Activated CD4-positive, alpha-beta T cell treated with anti-CD3 and anti-CD28 coated beads for 48 hours (primary cell): ENCODE measurements around the gene KRTAP10-12.
A peak's percentile ranks its signal among the peaks of the same experiment; 100 is the strongest.
"Not testable (repeated sequence)": the region's sequence is repeated elsewhere in the genome, so short reads cannot be mapped to it uniquely, and the experiment has no call there.

Experiments
- DNase-seq: peaks from one replicate; pipeline ENCODE4 v3.0.0-alpha.2; 2020

Gene KRTAP10-12, protein sequence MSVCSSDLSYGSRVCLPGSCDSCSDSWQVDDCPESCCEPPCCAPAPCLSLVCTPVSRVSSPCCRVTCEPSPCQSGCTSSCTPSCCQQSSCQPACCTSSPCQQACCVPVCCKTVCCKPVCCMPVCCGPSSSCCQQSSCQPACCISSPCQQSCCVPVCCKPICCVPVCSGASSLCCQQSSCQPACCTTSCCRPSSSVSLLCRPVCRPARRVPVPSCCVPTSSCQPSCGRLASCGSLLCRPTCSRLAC

DNA sequence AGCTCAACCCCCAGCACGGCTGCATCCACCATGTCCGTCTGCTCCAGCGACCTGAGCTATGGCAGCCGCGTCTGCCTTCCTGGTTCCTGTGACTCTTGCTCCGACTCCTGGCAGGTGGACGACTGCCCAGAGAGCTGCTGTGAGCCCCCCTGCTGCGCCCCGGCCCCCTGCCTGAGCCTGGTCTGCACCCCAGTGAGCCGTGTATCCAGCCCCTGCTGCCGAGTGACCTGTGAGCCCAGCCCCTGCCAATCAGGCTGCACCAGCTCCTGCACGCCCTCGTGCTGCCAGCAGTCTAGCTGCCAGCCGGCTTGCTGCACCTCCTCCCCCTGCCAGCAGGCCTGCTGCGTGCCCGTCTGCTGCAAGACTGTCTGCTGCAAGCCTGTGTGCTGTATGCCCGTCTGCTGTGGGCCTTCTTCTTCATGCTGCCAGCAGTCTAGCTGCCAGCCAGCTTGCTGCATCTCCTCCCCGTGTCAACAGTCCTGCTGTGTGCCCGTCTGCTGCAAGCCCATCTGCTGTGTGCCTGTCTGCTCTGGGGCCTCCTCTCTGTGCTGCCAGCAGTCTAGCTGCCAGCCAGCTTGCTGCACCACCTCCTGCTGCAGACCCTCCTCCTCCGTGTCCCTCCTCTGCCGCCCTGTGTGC lies at the start of gene KRTAP10-12:
KRTAP10-12 (plus strand) TSS at position 1 of the 639 bp plus-strand sequence; CDS start at position 31, 30 bp downstream.
- not testable (repeated sequence) for DNase-seq

DNA sequence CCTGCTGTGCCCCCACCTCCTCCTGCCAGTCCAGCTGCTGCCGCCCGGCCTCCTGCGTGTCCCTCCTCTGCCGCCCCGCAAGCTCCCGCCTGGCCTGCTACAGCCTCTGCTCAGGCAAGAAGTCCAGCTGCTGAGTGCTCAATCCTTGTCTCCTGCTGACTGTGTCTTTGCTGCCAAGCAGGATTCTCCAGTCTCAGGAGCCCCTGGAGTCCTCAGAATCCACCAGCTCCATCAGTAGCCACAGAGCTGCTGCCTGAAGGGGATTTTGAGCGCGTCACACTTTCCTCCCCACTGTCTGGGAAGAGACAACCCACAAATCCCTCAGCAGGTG lies 49.8 kb upstream of the KRTAP10-12 start:
- DNase-seq = no peak

DNA sequence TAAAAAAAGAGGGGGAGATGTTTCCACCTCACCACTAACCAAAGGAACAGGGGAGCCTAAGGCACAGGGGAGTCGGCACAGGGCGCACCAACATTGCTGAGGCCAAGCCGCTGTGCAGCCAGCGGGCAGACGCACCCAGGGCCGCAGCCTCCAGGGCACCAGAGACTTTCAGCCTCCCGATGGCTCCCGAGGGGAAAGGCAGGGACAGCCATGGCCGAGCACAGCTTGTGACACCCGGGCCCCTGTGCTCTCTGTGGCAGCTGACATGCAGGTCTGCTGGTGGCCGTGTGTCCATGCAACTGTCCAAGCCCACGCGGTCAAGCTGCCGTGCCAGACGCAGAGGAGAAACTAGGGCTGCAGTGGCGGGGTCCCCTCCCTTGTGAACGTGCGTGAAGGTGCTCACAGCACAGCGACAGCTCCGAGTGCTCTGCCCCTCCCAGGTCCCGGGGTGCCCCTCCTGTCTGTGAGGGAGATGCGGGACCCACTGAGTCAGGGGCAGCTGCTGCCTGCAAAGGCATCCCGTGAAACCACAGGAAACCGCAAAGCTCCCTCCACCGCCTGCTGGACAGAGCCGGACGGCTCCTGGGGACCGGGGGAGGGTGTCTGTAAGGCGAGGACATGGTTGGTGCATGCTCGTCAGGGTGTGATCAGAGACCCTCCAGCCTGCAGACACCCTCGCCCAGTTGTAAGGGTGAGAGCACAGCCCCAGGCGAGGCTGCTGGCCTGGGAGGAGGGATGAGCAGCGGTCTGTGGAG lies 48.2 kb upstream of the KRTAP10-12 start:
- DNase-seq = no peak

DNA sequence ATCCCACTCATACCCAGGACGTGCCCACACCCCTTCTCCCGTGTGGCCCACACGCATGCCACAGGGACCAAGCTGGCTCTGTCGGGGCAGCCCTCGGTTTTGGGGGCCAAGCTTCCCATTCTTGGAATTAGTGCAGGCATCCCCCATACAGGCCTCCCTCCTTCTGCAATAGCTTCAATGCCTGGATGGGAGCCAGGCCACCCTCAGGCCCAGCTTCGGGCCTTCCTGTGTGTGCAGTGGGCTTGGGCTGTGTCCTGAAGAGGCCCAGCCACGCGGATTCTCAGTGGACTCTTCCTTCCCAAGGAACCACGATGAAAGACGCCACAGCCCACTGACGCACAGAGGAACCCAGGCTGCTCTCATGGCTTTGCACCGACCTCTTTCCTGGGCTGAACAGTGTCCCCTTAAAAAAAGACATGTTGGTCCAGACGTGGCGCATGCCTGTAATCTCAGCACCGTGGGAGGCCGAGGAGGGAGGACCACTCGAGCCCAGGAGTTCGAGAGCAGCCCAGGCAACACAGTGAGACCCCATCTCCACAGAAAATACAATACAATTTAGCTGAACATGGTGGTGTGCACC lies 47.4 kb upstream of the KRTAP10-12 start:
- no peak for DNase-seq

DNA sequence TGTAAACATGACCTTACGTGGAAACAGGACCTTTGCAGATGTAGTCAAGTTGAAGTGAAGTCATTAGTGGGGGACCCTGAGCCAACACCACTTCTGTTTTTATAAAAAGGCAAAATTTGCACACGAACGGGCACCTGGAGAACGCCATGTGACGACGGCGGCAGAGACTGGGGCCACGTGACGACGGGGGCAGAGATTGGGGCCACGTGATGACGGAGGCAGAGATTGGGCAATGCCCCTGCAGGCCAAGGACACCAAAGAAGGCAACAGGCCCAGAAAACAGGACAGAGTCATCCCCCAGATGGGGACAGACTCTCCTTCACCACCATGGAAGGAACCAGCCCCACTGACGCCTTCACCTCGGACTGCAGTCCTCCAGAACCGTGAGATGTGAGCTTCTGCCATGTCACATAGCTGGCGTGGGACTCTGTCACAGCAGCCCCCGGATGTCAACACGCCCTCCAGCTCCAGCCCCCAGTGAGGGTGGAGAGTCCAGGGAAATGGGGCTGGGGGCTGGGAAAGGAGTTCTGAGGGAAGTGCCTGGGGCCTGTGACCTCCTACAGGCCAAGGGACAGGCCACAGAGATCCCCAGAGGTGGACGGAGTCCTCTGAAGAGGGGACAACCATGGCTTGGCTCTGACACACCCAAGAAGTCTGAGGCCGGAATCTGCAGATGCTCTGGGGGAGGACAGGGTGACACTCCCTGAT lies 46.6 kb upstream of the KRTAP10-12 start:
- DNase-seq = no peak

DNA sequence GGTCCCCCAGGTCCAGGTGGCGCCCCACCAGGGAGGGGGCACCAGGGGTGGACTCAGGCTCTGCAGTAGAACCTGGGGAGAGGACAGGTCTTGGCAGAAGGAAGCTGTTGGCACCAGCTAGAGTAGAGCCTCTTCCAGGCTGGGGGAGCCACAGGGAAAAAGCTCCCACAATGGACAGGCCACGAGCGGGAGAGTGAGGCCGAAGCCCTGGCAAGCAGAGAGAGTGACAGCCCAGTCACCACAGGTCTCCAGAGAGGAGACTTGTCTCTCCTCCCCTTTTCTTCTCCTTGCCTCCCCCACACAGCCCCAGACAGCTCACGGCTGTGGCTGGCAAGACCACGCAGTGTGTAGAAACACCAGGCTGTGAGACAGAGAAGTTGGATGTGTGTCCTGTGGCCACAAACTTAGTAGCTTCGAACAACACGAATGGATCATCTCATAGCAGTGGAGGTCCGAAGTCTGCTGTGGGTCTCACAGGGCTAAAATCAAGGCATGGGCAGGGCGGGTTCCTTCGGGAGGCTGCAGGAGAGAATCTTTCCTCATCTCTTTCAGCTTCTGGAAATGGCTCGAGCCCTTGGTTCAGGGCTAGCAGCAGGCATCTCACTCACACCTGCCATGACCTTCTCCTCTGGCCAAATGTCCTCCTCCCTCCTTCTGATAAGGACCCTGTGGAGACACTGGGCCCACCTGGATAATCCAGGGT lies 45.8 kb upstream of the KRTAP10-12 start:
- DNase-seq = no peak

DNA sequence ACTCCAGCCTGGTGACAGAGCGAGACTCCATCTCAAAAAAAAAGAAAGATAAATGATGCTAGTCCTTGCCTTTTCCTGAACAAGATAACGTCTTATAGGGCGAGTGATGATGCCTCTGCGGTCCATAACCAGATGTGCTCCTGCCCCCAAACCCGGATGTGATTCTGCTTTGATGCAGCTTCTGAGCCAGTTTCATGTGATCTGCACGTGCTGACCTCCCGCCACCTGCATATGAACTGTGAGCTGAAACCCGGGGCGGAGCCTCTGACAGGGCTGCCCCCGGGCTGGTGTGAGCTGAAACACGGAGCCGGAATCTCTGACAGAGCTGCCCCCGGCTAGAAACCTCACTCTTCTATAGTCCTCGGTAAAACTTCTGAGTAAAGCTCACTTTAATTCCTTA lies 43.8 kb upstream of the KRTAP10-12 start:
- DNase-seq = no peak

DNA sequence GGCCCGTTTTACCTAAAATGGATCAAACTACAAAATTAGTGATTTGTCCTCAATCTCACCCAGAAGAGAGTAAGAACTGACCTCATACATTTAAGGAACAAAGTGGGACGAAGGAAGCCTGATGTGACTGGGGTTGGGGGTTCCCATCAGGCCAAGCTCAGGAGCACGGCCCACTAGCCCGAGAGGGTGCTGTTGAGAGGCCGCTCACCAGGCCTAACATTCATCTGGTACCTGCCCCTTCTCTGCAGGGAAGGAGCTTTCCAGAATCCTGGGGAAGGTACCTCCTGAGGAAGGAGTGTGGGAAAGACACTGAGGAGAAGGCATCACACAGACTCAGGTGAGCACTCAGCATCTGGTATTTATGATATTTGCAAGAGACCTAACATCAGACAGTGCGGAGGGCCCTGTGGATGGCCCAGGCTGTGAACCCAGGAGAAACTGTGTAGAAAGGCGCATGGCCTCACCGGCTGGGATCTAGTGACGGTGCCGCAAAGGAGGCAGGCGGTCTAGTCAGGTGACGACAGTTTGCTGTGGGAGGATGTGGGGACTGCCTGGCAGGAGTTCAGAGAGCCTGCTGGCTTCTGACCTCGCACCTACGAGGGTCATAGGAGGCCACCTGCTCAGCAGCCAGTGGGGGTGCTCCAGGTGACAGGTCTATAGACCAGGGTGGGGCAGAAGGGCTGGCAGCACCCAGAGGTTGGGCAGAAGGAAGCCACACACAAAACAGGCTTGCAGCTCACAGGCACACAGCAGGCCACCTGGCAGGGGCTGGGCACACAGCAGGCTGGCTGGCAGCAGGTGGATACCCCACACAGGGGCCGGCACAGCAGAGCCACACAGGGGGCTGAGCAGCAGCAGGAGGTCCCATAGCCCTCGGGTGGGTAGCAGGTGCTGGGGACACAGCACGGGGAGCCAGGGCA lies 43.1 kb upstream of the KRTAP10-12 start:
- DNase-seq = peak; percentile 16

DNA sequence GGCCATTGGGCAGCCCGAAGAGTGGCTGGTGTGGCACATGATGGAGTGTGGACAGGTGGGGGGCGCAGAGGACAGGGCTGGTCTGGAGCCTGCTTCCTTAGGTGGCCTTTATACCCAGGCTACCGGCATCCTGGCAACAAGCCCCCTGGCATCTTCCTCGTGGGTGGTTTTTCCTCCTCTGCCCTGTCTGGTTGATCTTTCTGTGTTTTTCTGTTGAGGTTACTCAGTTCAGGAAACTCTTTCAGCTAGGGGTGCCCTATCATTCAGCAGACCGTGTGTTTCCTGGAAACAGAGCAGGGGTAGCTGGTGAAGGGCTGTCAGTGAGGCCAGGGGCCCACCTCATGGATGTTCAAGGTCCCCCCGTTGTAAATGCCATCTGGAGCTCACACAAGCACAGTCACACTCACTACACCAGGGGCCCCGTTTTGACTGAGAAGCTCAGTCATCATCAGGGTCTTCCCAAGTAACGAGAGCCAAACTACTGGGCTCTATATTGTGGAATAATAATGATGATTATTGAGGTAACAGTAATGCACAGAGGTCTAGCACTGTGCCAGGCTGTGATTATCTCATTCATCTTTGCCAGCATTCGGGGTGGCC lies 42.3 kb upstream of the KRTAP10-12 start, which contains the start of gene KRTAP12-4:
KRTAP12-4 (minus strand) TSS at position 84 of the 600 bp plus-strand sequence; CDS start at position 39, 45 bp downstream.
- no peak for DNase-seq

DNA sequence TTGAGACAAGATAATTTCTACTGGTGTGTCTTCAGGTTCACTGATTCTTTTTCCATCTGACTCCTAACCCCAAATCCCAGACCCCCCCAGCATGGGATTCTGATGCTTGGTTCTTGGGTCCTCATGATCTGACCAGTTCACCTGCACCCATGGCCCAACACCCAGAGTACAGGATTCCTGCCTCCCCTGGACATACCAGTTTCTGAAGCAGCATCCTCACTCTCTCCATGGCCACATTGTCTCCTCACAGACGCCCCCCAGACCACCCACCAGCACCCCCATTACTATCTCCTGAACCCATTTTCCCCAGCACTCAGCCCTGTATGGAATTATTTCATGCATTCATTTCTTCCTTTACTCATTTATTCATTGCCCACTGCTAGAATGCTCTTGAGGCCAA lies 40.1 kb upstream of the KRTAP10-12 start:
- no peak for DNase-seq

DNA sequence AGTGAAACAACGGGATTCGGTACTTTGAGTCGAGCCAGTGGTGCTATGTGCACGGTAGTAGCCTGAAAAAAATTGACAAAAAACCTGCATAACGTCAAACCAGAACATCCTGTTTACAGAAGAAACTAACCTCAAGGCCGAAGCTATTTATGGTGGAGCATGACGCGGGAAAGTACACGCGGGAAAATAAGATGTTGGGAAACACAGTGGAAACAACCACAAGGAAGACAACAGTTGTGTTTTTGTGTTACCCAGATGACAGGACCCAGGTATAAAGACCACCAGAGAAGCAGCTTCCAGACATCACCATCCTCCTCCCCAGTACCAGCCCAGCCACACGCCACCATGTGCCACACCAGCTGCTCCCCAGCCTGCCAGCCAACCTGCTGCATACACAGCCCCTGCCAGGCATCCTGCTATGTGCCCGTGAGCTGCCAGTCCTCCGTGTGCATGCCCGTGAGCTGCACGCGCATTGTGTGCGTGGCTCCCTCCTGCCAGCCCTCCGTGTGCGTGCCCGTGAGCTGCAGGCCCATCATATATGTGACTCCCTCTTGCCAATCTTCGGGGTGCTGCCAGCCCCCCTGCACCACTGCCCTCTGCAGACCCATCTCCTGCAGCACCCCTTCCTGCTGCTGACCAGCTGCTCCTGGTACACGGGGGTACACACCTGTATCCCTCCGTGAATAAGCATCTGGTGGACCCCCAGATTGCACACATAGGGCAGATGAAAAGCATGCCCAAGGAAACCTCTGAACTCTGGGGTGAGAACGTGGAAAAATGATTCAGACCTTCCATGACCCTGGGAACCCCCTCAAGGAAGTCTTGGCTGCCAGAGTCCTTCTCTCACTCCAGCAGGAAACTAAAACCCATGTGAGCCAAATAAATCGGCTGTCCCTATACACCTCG lies 39.1 kb upstream of the KRTAP10-12 start, which contains the start of gene KRTAP12-3:
KRTAP12-3 (plus strand) TSS at position 298 of the 906 bp plus-strand sequence; CDS start at position 346, 48 bp downstream.
- DNase-seq = peak; percentile 17

DNA sequence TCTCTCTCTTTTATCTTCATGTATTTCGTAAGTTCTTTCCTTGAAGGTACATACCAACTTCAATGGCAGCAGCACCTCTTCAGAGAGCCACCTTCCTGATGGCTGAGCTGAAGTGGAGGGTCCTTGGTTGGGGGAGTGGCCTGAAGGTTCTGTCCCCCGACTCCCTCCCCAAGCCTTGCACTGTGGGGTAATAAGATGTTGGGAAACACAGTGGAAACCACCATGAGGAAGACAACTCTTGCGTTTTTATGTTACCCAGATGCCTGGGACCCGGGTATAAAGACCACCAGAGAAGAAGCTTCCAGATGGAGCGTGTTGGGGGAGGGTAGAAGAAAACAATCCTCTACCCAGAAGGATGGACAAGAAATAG lies 38.4 kb upstream of the KRTAP10-12 start:
- no peak for DNase-seq

DNA sequence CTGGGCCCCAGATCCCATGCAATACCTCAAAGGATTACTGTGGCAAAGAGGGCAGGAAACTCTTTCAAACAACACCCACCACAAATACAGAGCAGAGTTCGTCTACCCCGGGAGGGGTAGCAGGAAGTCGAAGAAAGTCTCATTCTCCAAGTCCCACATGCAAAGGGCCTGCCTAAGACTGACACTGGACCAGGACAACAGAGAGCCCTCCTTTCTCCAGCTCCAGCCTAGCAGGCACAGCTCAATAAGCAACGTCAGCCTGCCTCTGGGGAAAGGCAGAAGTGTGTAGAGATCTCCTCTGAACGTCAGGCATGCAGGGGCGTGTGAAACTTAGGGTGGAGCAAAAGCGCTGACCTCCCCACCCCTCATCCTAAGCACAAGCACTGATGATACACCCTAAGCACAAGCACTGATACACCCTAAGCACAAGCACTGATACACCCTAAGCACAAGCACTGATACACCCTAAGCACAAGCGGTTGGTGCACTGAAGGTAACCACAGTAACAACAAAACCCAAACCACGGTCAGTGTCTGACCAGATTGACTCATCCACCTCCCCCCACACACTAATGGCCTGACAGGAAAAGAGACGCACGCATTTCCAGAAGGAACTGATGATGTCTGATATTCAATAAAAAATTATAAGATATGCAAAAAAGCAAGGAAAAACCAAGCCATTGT lies 37.9 kb upstream of the KRTAP10-12 start:
- DNase-seq = no peak

DNA sequence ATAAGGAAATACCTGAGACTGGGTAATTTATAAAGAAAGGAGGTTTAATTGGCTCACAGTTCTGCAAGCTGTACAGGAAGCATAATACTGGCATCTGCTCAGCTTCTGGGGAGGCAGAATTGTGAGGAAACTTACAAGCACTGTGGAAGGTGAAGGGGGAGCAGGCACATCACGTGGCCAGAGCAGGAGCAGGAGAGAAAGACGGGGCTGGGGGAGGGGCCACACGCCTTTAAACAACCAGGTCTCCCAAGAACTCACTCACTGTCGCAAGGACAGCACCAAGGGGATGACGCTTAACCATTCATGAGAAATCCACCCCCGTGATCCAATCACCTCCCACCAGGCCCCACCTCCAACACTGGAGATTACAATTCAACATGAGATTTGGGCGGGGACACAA lies 35.4 kb upstream of the KRTAP10-12 start:
- DNase-seq = not testable (repeated sequence)

DNA sequence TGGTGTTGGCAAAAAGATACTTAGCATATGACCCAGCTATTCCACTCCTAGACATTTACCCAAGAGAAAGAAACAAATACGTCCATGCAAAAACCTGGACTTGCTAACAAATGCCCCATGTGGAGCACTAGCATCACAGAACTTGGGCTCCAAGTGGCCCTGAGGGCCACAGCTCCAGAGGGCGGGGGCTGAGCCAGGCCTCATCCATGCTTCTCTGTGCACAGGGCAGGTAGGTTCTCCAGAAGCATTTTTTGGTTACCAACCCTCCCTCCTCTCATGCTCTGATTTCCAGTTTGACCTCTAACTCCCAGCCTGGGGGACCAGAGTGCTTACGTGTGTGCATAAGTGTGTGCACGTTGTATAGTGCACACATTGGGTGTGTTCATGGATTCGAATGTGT lies 32.3 kb upstream of the KRTAP10-12 start:
- DNase-seq = no peak

DNA sequence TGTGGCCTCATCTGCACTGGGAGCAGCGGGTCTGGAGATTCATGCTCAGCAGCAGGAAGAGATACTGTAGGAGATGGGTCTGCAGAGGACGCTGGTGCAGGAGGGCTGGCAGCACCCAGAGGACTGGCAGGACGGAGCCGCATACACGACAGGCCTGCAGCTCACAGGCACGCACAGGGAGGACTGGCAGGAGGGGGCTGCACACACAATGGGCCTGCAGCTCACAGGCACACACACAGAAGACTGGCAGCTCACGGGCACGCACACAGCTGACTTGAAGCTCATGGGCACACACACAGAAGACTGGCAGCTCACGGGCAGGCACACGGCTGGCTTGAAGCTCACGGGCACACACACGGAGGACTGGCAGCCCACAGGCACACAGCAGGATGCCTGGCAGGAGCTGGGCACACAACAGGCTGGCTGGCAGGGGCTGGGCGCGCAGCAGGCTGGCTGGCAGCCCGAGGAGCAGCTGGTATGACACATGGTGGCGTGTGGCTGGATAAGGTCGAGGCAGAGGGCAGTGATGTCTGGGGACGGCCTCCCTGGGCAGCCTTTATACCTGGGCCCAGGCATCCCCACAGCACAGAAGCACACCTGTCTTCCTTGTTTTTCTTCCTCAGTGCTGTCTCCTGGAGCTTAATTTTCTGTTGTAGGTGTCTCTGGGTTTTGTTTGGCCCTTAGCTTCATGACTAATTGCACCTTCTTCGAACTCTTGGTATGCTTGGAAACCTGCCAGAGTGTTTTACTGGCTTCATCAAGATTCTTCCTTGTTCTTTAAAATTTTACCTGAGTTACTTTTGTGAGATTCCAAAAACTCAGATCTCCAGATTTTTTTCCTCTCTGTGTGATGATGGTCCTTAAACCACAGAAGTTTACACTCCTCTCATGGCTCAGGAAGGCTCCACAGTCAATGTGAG lies 30.3 kb upstream of the KRTAP10-12 start, which contains the start of gene KRTAP12-2:
KRTAP12-2 (minus strand) TSS at position 527 of the 920 bp plus-strand sequence; CDS start at position 486, 41 bp downstream.
- DNase-seq = no peak

DNA sequence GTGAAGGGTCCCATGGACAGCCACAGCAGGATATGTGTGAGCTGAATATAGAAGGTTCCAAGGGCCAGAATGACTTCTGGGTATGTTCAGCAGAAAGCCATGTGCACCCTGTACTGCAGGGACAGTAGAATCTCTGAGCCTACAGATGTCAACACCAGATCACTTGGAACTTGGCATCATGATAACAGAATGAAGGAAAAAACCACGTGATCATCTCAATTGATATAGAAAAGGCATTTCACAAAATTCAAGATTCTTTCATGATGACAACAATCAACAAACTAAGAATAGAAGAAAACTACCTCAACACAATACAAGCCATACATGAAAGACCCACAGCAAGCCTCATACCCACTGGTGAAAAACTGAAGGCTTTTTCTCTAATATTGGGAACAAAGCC lies 29.4 kb upstream of the KRTAP10-12 start:
- DNase-seq = no peak
